Peyer's patch (tissue), 4 donors: ENCODE results near the gene NPTX1. TPM values are rescaled to one million over a fixed set of nuclear protein-coding genes. Genes with fewer than 3 reads are reported as not detected.

ENCODE experiments used
- DNase-seq, 3 donors: peaks; one replicate each; pipeline ENCODE4 v3.0.0-alpha.2; 2017 to 2019
- H3K27ac ChIP-seq, 4 donors: fragments of 200-600 bp; sonication (generic); one replicate each; pipeline ENCODE4 v1.5.1; 2016 to 2019
- H3K27me3 ChIP-seq, 2 donors: fragments of 200-600 bp; sonication (generic); one replicate each; pipeline ENCODE4 v1.5.1; 2019
- H3K36me3 ChIP-seq, 3 donors: fragments of 200-600 bp; sonication (generic); one replicate each; pipeline ENCODE4 v1.5.1; 2016 to 2019
- H3K4me1 ChIP-seq, 4 donors: fragments of 200-600 bp; sonication (generic); one replicate each; pipeline ENCODE4 v1.5.1; 2016 to 2019
- H3K4me3 ChIP-seq, 4 donors: fragments of 200-600 bp; sonication (generic); 1 replicate in 3 of 4; 2 replicates in 1 of 4; pipeline ENCODE4 v1.5.1; 2016 to 2019; ENCODE audit warnings: mild to moderate bottlenecking in 1 of 4
- H3K9me3 ChIP-seq, 4 donors: fragments of 200-600 bp; sonication (generic); one replicate each; pipeline ENCODE4 v1.5.1; 2016 to 2019; ENCODE audit warnings: mild to moderate bottlenecking in 1 of 4
- CTCF ChIP-seq, 6 experiments: fragments of 450-650 bp in 4 of 6; fragments of 200-600 bp in 2 of 6; sonication (generic) in 1 of 6; IDR thresholded peaks; one replicate each; pipeline ENCODE4 v1.5.1; 2017 to 2019; ENCODE audit warnings: antibody characterized with exemption in 6 of 6, mild to moderate bottlenecking in 3 of 6, moderate library complexity in 1 of 6
- POLR2A ChIP-seq, 2 donors: fragments of 450-650 bp; IDR thresholded peaks; one replicate each; pipeline ENCODE4 v1.5.1; 2017; ENCODE audit warnings: antibody characterized with exemption in 2 of 2, mild to moderate bottlenecking in 2 of 2, moderate library complexity in 2 of 2
- total RNA-seq, 4 donors: library from RNA; depleted of rRNA; stranded (reverse); fragments of >200 nt; gene quantifications; one replicate each; pipeline ENCODE4 v1.1.0, GENCODE V29; 2016

NPTX1 gene
- total RNA-seq, 4 donors from 2014 or later = 0.80 to 1.8 TPM; not detected in 2

- Histone ChIP-seq H3K27ac (no peak overlapping the region), H3K27me3 (peaks cover 0 to 4% of the 10 kb centered on the region in 2 donors), H3K9me3 (no peaks in the 10 kb centered on the region), H3K4me3 (no peak overlapping the region), H3K4me1 (no peaks in the 10 kb centered on the region), H3K36me3 (no peaks in the 10 kb centered on the region)
- TF ChIP-seq POLR2A (IDR thresholded peaks at IDR 0.05) (no peak), CTCF (IDR thresholded peaks at IDR 0.05) (no peak)
- no peak for DNase-seq
These were observed 10.2 kb downstream of the NPTX1 start for GRCh38 chr17:80466188-80466705.

- DNase-seq = no peak
- H3K27me3 ChIP-seq = peaks cover 0 to 4% of the 10 kb centered on the region in 2 donors
- H3K9me3 ChIP-seq = no peaks in the 10 kb centered on the region
- H3K36me3 ChIP-seq = no peaks in the 10 kb centered on the region
- H3K4me3 ChIP-seq = no peak overlapping the region
- no peaks in the 10 kb centered on the region for H3K4me1 ChIP-seq
- H3K27ac ChIP-seq = no peak overlapping the region
- TF ChIP-seq CTCF (IDR thresholded peaks at IDR 0.05) (no peak), POLR2A (IDR thresholded peaks at IDR 0.05) (no peak)
These were observed 11.0 kb downstream of the NPTX1 start for GRCh38 chr17:80465327-80465974.

GRCh38 chr17:80464486-80464885, 11.9 kb downstream of the NPTX1 start:
- DNase-seq = no peak
- TF ChIP-seq POLR2A (IDR thresholded peaks at IDR 0.05) (no peak), CTCF (IDR thresholded peaks at IDR 0.05) (no peak)

GRCh38 chr17:80463784-80464400, 12.5 kb downstream of the NPTX1 start:
- no peak overlapping the region for H3K4me3 ChIP-seq
- no peak overlapping the region for H3K27ac ChIP-seq
- no peaks in the 10 kb centered on the region for H3K36me3 ChIP-seq
- no peaks in the 10 kb centered on the region for H3K4me1 ChIP-seq
- TF ChIP-seq CTCF (IDR thresholded peaks at IDR 0.05) = no peak
- TF ChIP-seq POLR2A (IDR thresholded peaks at IDR 0.05) = no peak
- no peaks in the 10 kb centered on the region for H3K9me3 ChIP-seq
- DNase-seq = no peak
- peaks cover 0 to 4% of the 10 kb centered on the region in 2 donors for H3K27me3 ChIP-seq

More at GRCh38 chr17:80464486-80464885, 11.9 kb downstream of the NPTX1 start:
- Histone ChIP-seq H3K4me1 (no peaks in the 10 kb centered on the region), H3K27me3 (peaks cover 0 to 4% of the 10 kb centered on the region in 2 donors), H3K9me3 (no peaks in the 10 kb centered on the region), H3K4me3 (no peak overlapping the region), H3K36me3 (no peaks in the 10 kb centered on the region), H3K27ac (no peak overlapping the region)

- Histone ChIP-seq H3K4me3 (no peak overlapping the region), H3K9me3 (no peaks in the 10 kb centered on the region), H3K36me3 (no peaks in the 10 kb centered on the region), H3K27me3 (no peaks in the 10 kb centered on the region), H3K4me1 (no peaks in the 10 kb centered on the region), H3K27ac (no peak overlapping the region)
- TF ChIP-seq CTCF (IDR thresholded peaks at IDR 0.05) (no peak), POLR2A (IDR thresholded peaks at IDR 0.05) (no peak)
- no peak for DNase-seq
These were observed 14.8 kb downstream of the NPTX1 start for GRCh38 chr17:80461528-80462160.
